HepG2 (cell line): Measurements from ENCODE around the gene DCAF8. TPM values are rescaled to one million over a fixed set of nuclear protein-coding genes. Genes with fewer than 3 reads are reported as not detected.

Experiments
- ADNP ChIP-seq: sonication (generic); formaldehyde crosslinking; IDR thresholded peaks from 2 replicates; pipeline ENCODE4 v1.4.0; 2020; ENCODE audit warnings: missing genetic modification reagents
- AGO2 ChIP-seq: fragments of 200-400 bp; formaldehyde crosslinking; optimal IDR thresholded peaks from 2 replicates; pipeline ENCODE3; 2017; ENCODE audit warnings: mild to moderate bottlenecking, low read depth, low read length, moderate library complexity
- FLYWCH1 ChIP-seq: sonication (generic); formaldehyde crosslinking; IDR thresholded peaks from 2 replicates; pipeline ENCODE4 v1.8.1; 2023; ENCODE audit warnings: mild to moderate bottlenecking, missing genetic modification reagents
- FOXO1 ChIP-seq: sonication (generic); formaldehyde crosslinking; IDR thresholded peaks from 2 replicates; pipeline ENCODE4 v1.4.0; 2020; ENCODE audit warnings: missing genetic modification reagents
- HHEX ChIP-seq: IDR thresholded peaks from 2 replicates; pipeline ENCODE4 v1.6.1; 2016; ENCODE audit warnings: control low read depth
- KLF16 ChIP-seq, 2 experiments: sonication (generic) in 1 of 2; formaldehyde crosslinking in 1 of 2; IDR thresholded peaks; 2 replicates each; pipeline versions ENCODE4 v1.6.1 to v1.8.0; 2016 to 2023; ENCODE audit warnings: missing genetic modification reagents in 2 of 2, missing compliant biosample characterization in 1 of 2
- POGZ ChIP-seq: sonication (generic); formaldehyde crosslinking; IDR thresholded peaks from 2 replicates; pipeline ENCODE4 v1.4.0; 2020; ENCODE audit warnings: mild to moderate bottlenecking, missing genetic modification reagents
- SAFB2 ChIP-seq: sonication (generic); formaldehyde crosslinking; IDR thresholded peaks from 2 replicates; pipeline ENCODE4 v1.5.1; 2020; ENCODE audit warnings: missing genetic modification reagents, low read depth, mild to moderate bottlenecking, borderline replicate concordance
- ZNF333 ChIP-seq: sonication (generic); formaldehyde crosslinking; IDR thresholded peaks from 2 replicates; pipeline ENCODE4 v1.4.0; 2020; ENCODE audit warnings: mild to moderate bottlenecking, missing genetic modification reagents, borderline replicate concordance
- ZNF446 ChIP-seq: sonication (generic); formaldehyde crosslinking; IDR thresholded peaks from 2 replicates; pipeline ENCODE4 v1.5.0; 2020; ENCODE audit warnings: mild to moderate bottlenecking, missing genetic modification reagents
- ZNF496 ChIP-seq: sonication (generic); formaldehyde crosslinking; IDR thresholded peaks from 2 replicates; pipeline ENCODE4 v1.8.1; 2023; ENCODE audit warnings: mild to moderate bottlenecking, moderate library complexity, missing genetic modification reagents; ENCODE audit not compliant: insufficient replicate concordance
- ZNF530 ChIP-seq: sonication (generic); formaldehyde crosslinking; IDR thresholded peaks from 2 replicates; pipeline ENCODE4 v1.5.0; 2020; ENCODE audit warnings: low read depth, mild to moderate bottlenecking, missing genetic modification reagents
- ZNF564 ChIP-seq: sonication (generic); formaldehyde crosslinking; IDR thresholded peaks from 2 replicates; pipeline ENCODE4 v1.8.1; 2023; ENCODE audit warnings: mild to moderate bottlenecking, missing genetic modification reagents
- ZNF746 ChIP-seq: sonication (generic); formaldehyde crosslinking; IDR thresholded peaks from 2 replicates; pipeline ENCODE4 v1.8.0; 2022; ENCODE audit warnings: mild to moderate bottlenecking, missing genetic modification reagents
- polyA plus RNA-seq, 8 experiments: library from polyadenylated mRNA; depleted of rRNA in 3 of 8; stranded (reverse) in 7 of 8; unstranded in 1 of 8; fragments of >200 nt; fragmentation: Illumina TruSeq in 4 of 8; extraction: Trizol in 4 of 8; gene quantifications; 2 replicates each; pipeline versions ENCODE4 v1.2.1 to v1.2.3, GENCODE V29; 2011 to 2016; ENCODE audit warnings: low read depth in 4 of 8, missing spikeins in 1 of 8, mixed read lengths in 1 of 8; ENCODE audit not compliant: insufficient read depth in 1 of 8
- total RNA-seq, 5 experiments: library from RNA; depleted of rRNA; stranded (reverse); fragments of >200 nt; fragmentation: Illumina TruSeq; extraction: Trizol; gene quantifications; 2 replicates each; pipeline ENCODE4 v1.2.3, GENCODE V29; 2016; ENCODE audit warnings: low read depth in 1 of 5
- TF ChIP-seq, protein P1 (sequence below): sonication (generic); formaldehyde crosslinking; IDR thresholded peaks from 2 replicates; pipeline ENCODE4 v1.5.0; 2020; ENCODE audit warnings: missing genetic modification reagents
- TF ChIP-seq, protein P2 (sequence below): sonication (generic); formaldehyde crosslinking; IDR thresholded peaks from 2 replicates; pipeline ENCODE4 v1.4.0; 2020; ENCODE audit warnings: mild to moderate bottlenecking, missing genetic modification reagents
- TF ChIP-seq, protein P3 (sequence below): IDR thresholded peaks from 2 replicates; pipeline ENCODE4 v1.6.1; 2012; ENCODE audit warnings: low read length, improper control_type of control experiment
- TF ChIP-seq, protein P4 (sequence below): sonication (generic); formaldehyde crosslinking; IDR thresholded peaks from 2 replicates; pipeline ENCODE4 v1.5.0; 2020; ENCODE audit warnings: missing genetic modification reagents, mild to moderate bottlenecking, borderline replicate concordance
- TF ChIP-seq, protein P5 (sequence below): sonication (generic); formaldehyde crosslinking; IDR thresholded peaks from 2 replicates; pipeline ENCODE4 v1.4.0; 2020; ENCODE audit warnings: missing genetic modification reagents, mild to moderate bottlenecking, borderline replicate concordance
- TF ChIP-seq, protein P6 (sequence below): sonication (generic); formaldehyde crosslinking; conservative IDR thresholded peaks from 2 replicates; pipeline ENCODE4 v1.4.0; 2020; ENCODE audit warnings: missing genetic modification reagents

Gene DCAF8
- total and polyA plus RNA-seq, 2 of the 13 experiments (the other 11 are each of a cell fraction or from before 2014, with no cell fraction given): 73.4 to 79.8 TPM

DNA sequence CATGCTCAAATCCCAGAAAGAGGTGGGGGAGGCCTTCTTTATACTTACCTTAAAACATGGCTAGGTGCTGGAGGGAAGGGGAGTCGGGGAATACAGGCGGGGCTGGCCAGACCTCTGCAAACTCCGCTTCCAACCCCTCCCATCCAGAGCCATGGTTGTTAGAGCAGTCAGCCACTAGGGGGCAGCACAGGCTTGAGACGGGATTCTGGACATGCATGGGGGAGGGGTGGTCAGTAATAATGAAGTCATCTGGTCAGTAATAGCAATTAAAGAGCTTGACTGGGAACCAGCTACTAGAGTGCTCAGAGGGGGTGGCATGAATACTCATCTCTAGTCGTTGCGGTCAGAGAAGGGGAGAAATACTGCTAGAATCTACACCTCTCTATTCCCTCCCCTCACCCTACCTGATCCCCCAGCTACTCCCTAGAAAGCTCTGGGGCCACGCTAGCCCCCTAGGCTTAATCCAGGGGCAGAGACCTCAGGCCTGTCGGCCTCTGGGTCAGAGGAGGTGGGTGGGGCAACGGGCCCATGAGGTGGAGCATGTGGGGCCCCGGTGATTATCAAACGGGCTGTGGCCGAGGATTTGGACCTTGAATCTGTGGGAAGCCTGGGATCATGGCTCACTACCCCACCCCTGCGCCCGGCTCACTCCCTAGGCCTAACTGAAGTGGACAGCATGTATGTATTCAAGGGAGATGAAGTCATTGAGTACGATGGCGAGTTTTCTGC lies 69.1 kb downstream of the DCAF8 start (continued):
- TF ChIP-seq, protein P1, sequence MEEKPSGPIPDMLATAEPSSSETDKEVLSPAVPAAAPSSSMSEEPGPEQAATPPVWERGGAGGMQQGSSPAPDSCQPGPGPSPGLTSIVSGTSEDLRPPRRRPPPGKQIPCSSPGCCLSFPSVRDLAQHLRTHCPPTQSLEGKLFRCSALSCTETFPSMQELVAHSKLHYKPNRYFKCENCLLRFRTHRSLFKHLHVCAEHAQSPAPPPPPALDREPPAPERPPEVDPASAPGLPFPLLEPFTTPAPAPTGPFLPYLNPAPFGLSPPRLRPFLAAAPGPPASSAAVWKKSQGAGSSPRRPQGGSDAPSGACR (CRISPR knock-in tag): peak; percentile 58; the same call in 1 of the 2 replicates
- TF ChIP-seq SAFB2 (CRISPR knock-in tag) (no peak), HHEX (CRISPR knock-in tag) (0 out of 2 replicates have a peak, but pooled peaks have one; percentile 16), ZNF564 (no peak), ZNF496 (CRISPR knock-in tag) (no peak), FOXO1 (CRISPR knock-in tag) (no peak; the same call in 1 of the 2 replicates), ZNF446 (CRISPR knock-in tag) (no peak), ADNP (CRISPR knock-in tag) (no peak), KLF16 (CRISPR knock-in tag; IDR thresholded peaks at IDR 0.05) (peak in 1 of 2 experiments; percentile 61; a peak in 1 of 4 replicates), ZNF530 (no peak), POGZ (peak; percentile 44; the same call in 1 of the 2 replicates), FLYWCH1 (CRISPR knock-in tag) (no peak), ZNF746 (CRISPR knock-in tag) (no peak), AGO2 (no peak), ZNF333 (CRISPR knock-in tag) (no peak)
- TF ChIP-seq, protein P2, sequence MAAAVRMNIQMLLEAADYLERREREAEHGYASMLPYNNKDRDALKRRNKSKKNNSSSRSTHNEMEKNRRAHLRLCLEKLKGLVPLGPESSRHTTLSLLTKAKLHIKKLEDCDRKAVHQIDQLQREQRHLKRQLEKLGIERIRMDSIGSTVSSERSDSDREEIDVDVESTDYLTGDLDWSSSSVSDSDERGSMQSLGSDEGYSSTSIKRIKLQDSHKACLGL (CRISPR knock-in tag): no peak
- TF ChIP-seq, protein P3, sequence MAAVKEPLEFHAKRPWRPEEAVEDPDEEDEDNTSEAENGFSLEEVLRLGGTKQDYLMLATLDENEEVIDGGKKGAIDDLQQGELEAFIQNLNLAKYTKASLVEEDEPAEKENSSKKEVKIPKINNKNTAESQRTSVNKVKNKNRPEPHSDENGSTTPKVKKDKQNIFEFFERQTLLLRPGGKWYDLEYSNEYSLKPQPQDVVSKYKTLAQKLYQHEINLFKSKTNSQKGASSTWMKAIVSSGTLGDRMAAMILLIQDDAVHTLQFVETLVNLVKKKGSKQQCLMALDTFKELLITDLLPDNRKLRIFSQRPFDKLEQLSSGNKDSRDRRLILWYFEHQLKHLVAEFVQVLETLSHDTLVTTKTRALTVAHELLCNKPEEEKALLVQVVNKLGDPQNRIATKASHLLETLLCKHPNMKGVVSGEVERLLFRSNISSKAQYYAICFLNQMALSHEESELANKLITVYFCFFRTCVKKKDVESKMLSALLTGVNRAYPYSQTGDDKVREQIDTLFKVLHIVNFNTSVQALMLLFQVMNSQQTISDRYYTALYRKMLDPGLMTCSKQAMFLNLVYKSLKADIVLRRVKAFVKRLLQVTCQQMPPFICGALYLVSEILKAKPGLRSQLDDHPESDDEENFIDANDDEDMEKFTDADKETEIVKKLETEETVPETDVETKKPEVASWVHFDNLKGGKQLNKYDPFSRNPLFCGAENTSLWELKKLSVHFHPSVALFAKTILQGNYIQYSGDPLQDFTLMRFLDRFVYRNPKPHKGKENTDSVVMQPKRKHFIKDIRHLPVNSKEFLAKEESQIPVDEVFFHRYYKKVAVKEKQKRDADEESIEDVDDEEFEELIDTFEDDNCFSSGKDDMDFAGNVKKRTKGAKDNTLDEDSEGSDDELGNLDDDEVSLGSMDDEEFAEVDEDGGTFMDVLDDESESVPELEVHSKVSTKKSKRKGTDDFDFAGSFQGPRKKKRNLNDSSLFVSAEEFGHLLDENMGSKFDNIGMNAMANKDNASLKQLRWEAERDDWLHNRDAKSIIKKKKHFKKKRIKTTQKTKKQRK: no peak
- TF ChIP-seq, protein P4, sequence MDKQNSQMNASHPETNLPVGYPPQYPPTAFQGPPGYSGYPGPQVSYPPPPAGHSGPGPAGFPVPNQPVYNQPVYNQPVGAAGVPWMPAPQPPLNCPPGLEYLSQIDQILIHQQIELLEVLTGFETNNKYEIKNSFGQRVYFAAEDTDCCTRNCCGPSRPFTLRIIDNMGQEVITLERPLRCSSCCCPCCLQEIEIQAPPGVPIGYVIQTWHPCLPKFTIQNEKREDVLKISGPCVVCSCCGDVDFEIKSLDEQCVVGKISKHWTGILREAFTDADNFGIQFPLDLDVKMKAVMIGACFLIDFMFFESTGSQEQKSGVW (CRISPR knock-in tag): no peak
- TF ChIP-seq, protein P5, sequence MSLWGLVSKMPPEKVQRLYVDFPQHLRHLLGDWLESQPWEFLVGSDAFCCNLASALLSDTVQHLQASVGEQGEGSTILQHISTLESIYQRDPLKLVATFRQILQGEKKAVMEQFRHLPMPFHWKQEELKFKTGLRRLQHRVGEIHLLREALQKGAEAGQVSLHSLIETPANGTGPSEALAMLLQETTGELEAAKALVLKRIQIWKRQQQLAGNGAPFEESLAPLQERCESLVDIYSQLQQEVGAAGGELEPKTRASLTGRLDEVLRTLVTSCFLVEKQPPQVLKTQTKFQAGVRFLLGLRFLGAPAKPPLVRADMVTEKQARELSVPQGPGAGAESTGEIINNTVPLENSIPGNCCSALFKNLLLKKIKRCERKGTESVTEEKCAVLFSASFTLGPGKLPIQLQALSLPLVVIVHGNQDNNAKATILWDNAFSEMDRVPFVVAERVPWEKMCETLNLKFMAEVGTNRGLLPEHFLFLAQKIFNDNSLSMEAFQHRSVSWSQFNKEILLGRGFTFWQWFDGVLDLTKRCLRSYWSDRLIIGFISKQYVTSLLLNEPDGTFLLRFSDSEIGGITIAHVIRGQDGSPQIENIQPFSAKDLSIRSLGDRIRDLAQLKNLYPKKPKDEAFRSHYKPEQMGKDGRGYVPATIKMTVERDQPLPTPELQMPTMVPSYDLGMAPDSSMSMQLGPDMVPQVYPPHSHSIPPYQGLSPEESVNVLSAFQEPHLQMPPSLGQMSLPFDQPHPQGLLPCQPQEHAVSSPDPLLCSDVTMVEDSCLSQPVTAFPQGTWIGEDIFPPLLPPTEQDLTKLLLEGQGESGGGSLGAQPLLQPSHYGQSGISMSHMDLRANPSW: no peak
- TF ChIP-seq, protein P6, sequence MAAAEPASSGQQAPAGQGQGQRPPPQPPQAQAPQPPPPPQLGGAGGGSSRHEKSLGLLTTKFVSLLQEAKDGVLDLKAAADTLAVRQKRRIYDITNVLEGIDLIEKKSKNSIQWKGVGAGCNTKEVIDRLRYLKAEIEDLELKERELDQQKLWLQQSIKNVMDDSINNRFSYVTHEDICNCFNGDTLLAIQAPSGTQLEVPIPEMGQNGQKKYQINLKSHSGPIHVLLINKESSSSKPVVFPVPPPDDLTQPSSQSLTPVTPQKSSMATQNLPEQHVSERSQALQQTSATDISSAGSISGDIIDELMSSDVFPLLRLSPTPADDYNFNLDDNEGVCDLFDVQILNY (CRISPR knock-in tag): no peak
